ENCODE measurements around the gene PAGE5.

PAGE5 gene

GRCh38 chrX:55260806-55261205 lies 40.7 kb downstream of the PAGE5 start:
- no peaks in the 10 kb centered on the region for H3K36me3 ChIP-seq (ENCODE audit: control insufficient read depth, insufficient read depth, low read length)
- WGBS, 2 experiments, result 92% methylated on average over 2 of the region's 2 CpGs; no CpG with 5 or more reads in 1 of the 2 experiments
- no peaks in the 10 kb centered on the region for H3K4me1 ChIP-seq (ENCODE audit: control insufficient read depth, insufficient read depth, low read length)
- H3K27me3 ChIP-seq (ENCODE audit: control insufficient read depth, insufficient read depth, low read length, poor library complexity, severe bottlenecking), result no peaks in the 10 kb centered on the region
- no peak overlapping the region for H3K27ac ChIP-seq (ENCODE audit: insufficient read depth, low read depth, low read length, poor library complexity, severe bottlenecking)
- H3K4me3 ChIP-seq (ENCODE audit: insufficient read depth, low read depth, low read length), result no peak overlapping the region
- H3K9me3 ChIP-seq (ENCODE audit: control insufficient read depth, low read length), result no peaks in the 10 kb centered on the region

GRCh38 chrX:55264816-55265215 lies 44.7 kb downstream of the PAGE5 start, which contains the start of gene PAGE3:
PAGE3 (minus strand) TSS chrX:55264916; CDS start chrX:55263903, 1,013 bp downstream.
- Histone ChIP-seq H3K27ac (ENCODE audit: insufficient read depth, low read depth, low read length, poor library complexity, severe bottlenecking) (no peak within 1 kb of the TSS), H3K9me3 (ENCODE audit: control insufficient read depth, low read length) (no peaks in the 10 kb centered on the region), H3K36me3 (ENCODE audit: control insufficient read depth, insufficient read depth, low read length) (no peaks in the 10 kb centered on the region), H3K4me3 (ENCODE audit: insufficient read depth, low read depth, low read length) (no peak within 1 kb of the TSS), H3K27me3 (ENCODE audit: control insufficient read depth, insufficient read depth, low read length, poor library complexity, severe bottlenecking) (no peaks in the 10 kb centered on the region), H3K4me1 (ENCODE audit: control insufficient read depth, insufficient read depth, low read length) (no peaks in the 10 kb centered on the region)
- 90 to 91% methylated on average over 4 to 5 of the region's 5 CpGs for WGBS, 2 experiments

All from ectodermal cell (in vitro differentiated cells).